H1 (cell line): ENCODE data around the gene CDON. TPM values are rescaled to one million over a fixed set of nuclear protein-coding genes. Genes with fewer than 3 reads are reported as not detected.

Experiments used
- CTCF ChIA-PET: fragments of 300-600 bp; sonication (Branson Sonifier 250); formaldehyde crosslinking; loops from one replicate; lab custom pipeline; 2021; ENCODE audit not compliant: partially characterized antibody; lab: Charles Lee
- POLR2A ChIA-PET: fragments of 300-600 bp; sonication (Branson Sonifier 250); formaldehyde crosslinking; loops from one replicate; lab custom pipeline; 2021; ENCODE audit warnings: inconsistent platforms; ENCODE audit not compliant: partially characterized antibody; lab: Charles Lee
- DNase-seq, 2 experiments: peaks; one replicate each; pipeline versions ENCODE4 v3.0.0 to v3.0.0-alpha.2; 2010 to 2022; ENCODE audit warnings: low spot score in 2 of 2, low read depth in 1 of 2, mixed read lengths in 1 of 2
- FAIRE-seq: peaks from 2 replicates; lab custom pipeline; 2011; peaks lifted over from hg19 to GRCh38; lab: Jason Lieb, UNC
- H2AFZ ChIP-seq: 2 replicates; pipeline ENCODE4 v1.8.1; 2012; ENCODE audit warnings: low read length, inconsistent platforms
- H2AK5ac ChIP-seq: 2 replicates; pipeline ENCODE4 v1.6.1; 2013; ENCODE audit warnings: low read depth, low read length
- H2BK120ac ChIP-seq: replicated peaks from 2 replicates; pipeline ENCODE3; 2013; ENCODE audit warnings: low read depth, low read length, inconsistent platforms
- H2BK12ac ChIP-seq: 2 replicates; pipeline ENCODE4 v1.6.1; 2013; ENCODE audit warnings: low read depth, low read length
- H2BK15ac ChIP-seq: 2 replicates; pipeline ENCODE4 v1.6.1; 2013; ENCODE audit warnings: low read length
- H2BK20ac ChIP-seq: 2 replicates; pipeline ENCODE4 v1.6.1; 2013; ENCODE audit warnings: low read length
- H2BK5ac ChIP-seq: 2 replicates; pipeline ENCODE4 v1.6.1; 2013; ENCODE audit warnings: low read depth, low read length
- H3K14ac ChIP-seq: 2 replicates; pipeline ENCODE4 v1.6.1; 2013; ENCODE audit warnings: inconsistent platforms; ENCODE audit not compliant: insufficient read length
- H3K18ac ChIP-seq: 2 replicates; pipeline ENCODE4 v1.6.1; 2013; ENCODE audit warnings: low read length; ENCODE audit errors: extremely low read depth
- H3K23ac ChIP-seq: 2 replicates; pipeline ENCODE4 v1.6.1; 2013; ENCODE audit warnings: inconsistent platforms; ENCODE audit not compliant: insufficient read length
- H3K23me2 ChIP-seq: 2 replicates; pipeline ENCODE4 v1.6.1; 2013; ENCODE audit warnings: low read depth, low read length
- H3K27ac ChIP-seq: 2 replicates; pipeline ENCODE4 v1.6.1; 2011; ENCODE audit warnings: low read depth, low read length, inconsistent platforms
- H3K27me3 ChIP-seq, 4 experiments: replicated peaks in 1 of 4; 1 replicate in 1 of 4; 2 replicates in 3 of 4; pipeline versions ENCODE4 v1.6.1 to v1.8.1; 2011 to 2013; ENCODE audit warnings: low read length in 3 of 4, mild to moderate bottlenecking in 3 of 4, inconsistent platforms in 2 of 4, mixed read lengths in 2 of 4, moderate library complexity in 1 of 4; ENCODE audit not compliant: control insufficient read depth in 3 of 4, insufficient read depth in 3 of 4; ENCODE audit errors: extremely low read depth in 1 of 4
- H3K36me3 ChIP-seq, 4 experiments: 2 replicates each; pipeline versions ENCODE4 v1.6.1 to v1.8.1; 2011 to 2013; ENCODE audit warnings: mild to moderate bottlenecking in 4 of 4, low read length in 3 of 4, moderate library complexity in 2 of 4, control low read depth in 1 of 4, inconsistent platforms in 1 of 4; ENCODE audit not compliant: insufficient read depth in 4 of 4, control insufficient read depth in 2 of 4
- H3K4ac ChIP-seq: replicated peaks from 2 replicates; pipeline ENCODE3; 2013; ENCODE audit warnings: low read length, low read depth, mixed read lengths, inconsistent platforms; ENCODE audit not compliant: insufficient read length
- H3K4me1 ChIP-seq, 4 experiments: replicated peaks in 1 of 4; 1 replicate in 1 of 4; 2 replicates in 3 of 4; pipeline versions ENCODE4 v1.6.1 to v1.8.1; 2011 to 2013; ENCODE audit warnings: low read length in 3 of 4, inconsistent platforms in 2 of 4, mixed read lengths in 1 of 4; ENCODE audit not compliant: insufficient read depth in 4 of 4, control insufficient read depth in 3 of 4
- H3K4me2 ChIP-seq, 2 experiments: 2 replicates each; pipeline versions ENCODE4 v1.6.1 to v1.8.1; 2011 to 2013; ENCODE audit warnings: low read depth in 2 of 2, low read length in 2 of 2, control low read depth in 1 of 2, inconsistent platforms in 1 of 2, mild to moderate bottlenecking in 1 of 2; ENCODE audit not compliant: insufficient read depth in 1 of 2
- H3K4me3 ChIP-seq, 4 experiments: fragments of 200-600, 300-600 bp in 1 of 4; sonication (generic), shearing (Covaris generic), sonication (Bioruptor Twin) in 1 of 4; 2 replicates each; pipeline versions ENCODE4 v1.5.1 to v1.8.1; 2011 to 2016; ENCODE audit warnings: low read length in 4 of 4, low read depth in 3 of 4, control low read depth in 2 of 4, inconsistent platforms in 2 of 4, mild to moderate bottlenecking in 2 of 4, mixed read lengths in 1 of 4, moderate library complexity in 1 of 4; ENCODE audit not compliant: insufficient read depth in 2 of 4; ENCODE audit errors: extremely low read depth in 1 of 4
- H3K56ac ChIP-seq: replicated peaks from 2 replicates; pipeline ENCODE3; 2013; ENCODE audit warnings: low read depth, mild to moderate bottlenecking, mixed read lengths, low read length, inconsistent platforms; ENCODE audit not compliant: insufficient read length
- H3K79me1 ChIP-seq: 2 replicates; pipeline ENCODE4 v1.6.1; 2013; ENCODE audit warnings: low read depth, low read length, control low read depth
- H3K79me2 ChIP-seq, 2 experiments: 2 replicates each; pipeline versions ENCODE4 v1.6.1 to v1.8.1; 2012 to 2013; ENCODE audit warnings: low read length in 2 of 2, mild to moderate bottlenecking in 2 of 2, inconsistent platforms in 1 of 2; ENCODE audit not compliant: insufficient read depth in 2 of 2, control insufficient read depth in 1 of 2
- H3K9ac ChIP-seq, 4 experiments: replicated peaks in 1 of 4; 1 replicate in 1 of 4; 2 replicates in 3 of 4; pipeline versions ENCODE4 v1.6.1 to v1.8.1; 2011 to 2013; ENCODE audit warnings: low read depth in 3 of 4, low read length in 3 of 4, control low read depth in 2 of 4, mild to moderate bottlenecking in 2 of 4, moderate library complexity in 2 of 4, inconsistent platforms in 1 of 4; ENCODE audit errors: extremely low read depth in 1 of 4
- H3K9me3 ChIP-seq, 2 experiments: 2 replicates each; pipeline versions ENCODE4 v1.6.1 to v1.8.1; 2012 to 2013; ENCODE audit warnings: mild to moderate bottlenecking in 2 of 2, moderate library complexity in 2 of 2, control low read depth in 1 of 2, inconsistent platforms in 1 of 2, low read depth in 1 of 2, low read length in 1 of 2, mixed read lengths in 1 of 2; ENCODE audit not compliant: insufficient read depth in 2 of 2
- H4K20me1 ChIP-seq, 2 experiments: replicated peaks in 1 of 2; 2 replicates each; pipeline versions ENCODE3 to v1.8.1; 2011 to 2013; ENCODE audit warnings: inconsistent platforms in 2 of 2, low read length in 2 of 2, mild to moderate bottlenecking in 1 of 2; ENCODE audit not compliant: insufficient read depth in 2 of 2, control insufficient read depth in 1 of 2
- H4K5ac ChIP-seq: 2 replicates; pipeline ENCODE4 v1.6.1; 2013; ENCODE audit warnings: low read length, low read depth, mixed read lengths, inconsistent platforms; ENCODE audit not compliant: insufficient read length
- H4K8ac ChIP-seq: 2 replicates; pipeline ENCODE4 v1.8.0; 2013; ENCODE audit warnings: mild to moderate bottlenecking, moderate library complexity, low read length, inconsistent platforms; ENCODE audit not compliant: insufficient read depth; ENCODE audit errors: extremely low read depth
- H4K91ac ChIP-seq: replicated peaks from 2 replicates; pipeline ENCODE3; 2013; ENCODE audit warnings: low read length, mixed read lengths, inconsistent platforms; ENCODE audit not compliant: insufficient read length
- CREB1 ChIP-seq: IDR thresholded peaks from 2 replicates; pipeline ENCODE4 v1.6.1; 2012; ENCODE audit warnings: inconsistent platforms
- SUZ12 ChIP-seq: fragments of 200-600 bp; sonication (generic); IDR thresholded peaks from 2 replicates; pipeline ENCODE4 v1.6.1; 2012; ENCODE audit warnings: mild to moderate bottlenecking, inconsistent platforms, low read length, moderate library complexity, mixed read lengths
- WGBS, 2 experiments: shearing (Covaris generic) in 1 of 2; methylation state at CpG; one replicate each; pipeline versions ENCODE4 v1.1.6 to v1.1.7; 2013 to 2015; ENCODE audit warnings: low lambda C conversion rate in 2 of 2, mixed read lengths in 2 of 2, inconsistent platforms in 1 of 2, low coverage in 1 of 2, missing lambda C conversion rate in 1 of 2; ENCODE audit not compliant: insufficient replicate concordance in 2 of 2, insufficient coverage in 1 of 2, insufficient read length in 1 of 2; ENCODE audit errors: extremely low coverage in 1 of 2, missing lambda C conversion rate in 1 of 2; 5-methylcytosine and 5-hydroxymethylcytosine counted together
- polyA plus RNA-seq, 7 experiments: library from polyadenylated mRNA; depleted of rRNA in 3 of 7; stranded (reverse) in 5 of 7; unstranded in 2 of 7; fragments of >200 nt in 5 of 7; fragments of 200-250 nt in 2 of 7; gene quantifications; 1 replicate in 5 of 7; 2 replicates in 1 of 7; 4 replicates in 1 of 7; pipeline versions ENCODE4 v1.2.1 to v1.2.3, GENCODE V29; 2011 to 2013; ENCODE audit warnings: missing spikeins in 2 of 7, mixed read lengths in 2 of 7
- total RNA-seq: library from RNA; stranded (reverse); fragmentation: NEBNext Ultra II Directional; extraction: Animal tissue kit (Norgen Biotek cat#: 25700); gene quantifications from 2 replicates; pipeline ENCODE4 v1.2.1, GENCODE V29; 2021

CDON gene
- total and polyA plus RNA-seq, 2 of the 8 experiments (the other 6 are each of a cell fraction or from before 2014, with no cell fraction given), result 11.0 to 32.5 TPM

DNA sequence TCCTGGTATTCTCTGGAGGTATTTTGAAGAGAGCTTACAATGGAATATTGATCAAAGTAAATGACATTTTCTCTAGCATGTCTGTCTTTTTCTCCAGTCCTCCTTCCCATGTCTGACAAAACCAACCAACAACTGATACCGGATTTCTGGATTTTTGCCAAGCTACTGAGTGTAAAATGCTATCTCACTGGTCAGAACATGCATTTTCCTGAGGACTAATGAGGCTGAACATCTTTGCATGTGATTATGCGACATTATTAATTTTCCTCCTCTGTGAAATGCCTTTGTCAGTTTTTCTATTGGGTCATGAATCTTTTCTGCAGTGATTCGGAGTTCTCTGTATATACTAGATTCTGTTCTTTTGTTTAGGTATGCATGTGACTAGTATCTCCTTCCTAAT is 51.4 kb downstream of the CDON start:
- Histone ChIP-seq H4K5ac (no peak overlapping the region), H4K91ac (no peak overlapping the region), H3K14ac (no peak overlapping the region), H2AK5ac (no peak overlapping the region), H3K23me2 (no peaks in the 10 kb centered on the region), H3K9ac (no peak overlapping the region), H3K27me3 (no peaks in the 10 kb centered on the region), H4K20me1 (no peaks in the 10 kb centered on the region), H3K56ac (no peak overlapping the region), H3K4me3 (no peak overlapping the region), H3K4ac (no peak overlapping the region), H3K27ac (no peak overlapping the region), H2BK20ac (no peak overlapping the region), H2AFZ (no peak overlapping the region), H3K4me2 (no peak overlapping the region), H3K4me1 (no peaks in the 10 kb centered on the region), H2BK15ac (no peak overlapping the region), H3K79me1 (0 out of 2 replicates have a peak, but pooled peaks cover 2% of the 10 kb centered on the region), H2BK120ac (no peak overlapping the region), H4K8ac (no peak overlapping the region), H3K18ac (no peak overlapping the region), H3K9me3 (no peaks in the 10 kb centered on the region), H3K23ac (no peak overlapping the region), H2BK12ac (no peak overlapping the region), H2BK5ac (no peak overlapping the region), H3K79me2 (no peaks in the 10 kb centered on the region), H3K36me3 (peaks cover 5 to 11% (median 7%) of the 10 kb centered on the region in 4 experiments; a peak in 6 of 8 replicates)
- DNase-seq (no peak), FAIRE-seq (no peak)
- TF ChIP-seq SUZ12 (no peak), CREB1 (no peak)
- WGBS, 2 experiments, result 81% methylated on average over 3 of the region's 3 CpGs; no CpG with 5 or more reads in 1 of the 2 experiments
- CTCF ChIA-PET, result interaction anchor here (0.9 to 1.4 kb wide), 3 partner anchors 15 to 93 kb away, joined by 3 to 5 read pairs (median 3); no protein-coding TSS in a partner anchor
- POLR2A ChIA-PET, result no interaction called here
